Measurements from ENCODE around the gene SPATS2.

DNA sequence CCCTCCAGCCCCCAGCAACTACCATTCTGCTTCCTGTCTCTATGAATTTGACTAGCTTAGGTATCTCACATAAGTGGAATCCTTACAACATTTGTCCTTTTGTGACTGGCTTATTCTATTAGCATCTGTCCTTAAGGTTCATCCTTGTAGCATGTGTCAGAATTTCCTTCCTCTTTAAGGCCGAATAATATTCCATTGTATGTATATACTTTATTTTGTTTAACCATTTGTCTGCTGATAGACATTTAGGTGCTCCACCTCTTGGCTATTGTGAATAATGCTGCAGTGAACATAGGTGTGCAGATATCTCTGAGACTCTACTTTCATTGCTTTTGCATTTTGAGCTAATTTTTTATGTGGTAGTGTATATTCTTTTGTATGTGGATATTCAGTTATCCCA is 75.7 kb downstream of the SPATS2 start:
- TF ChIP-seq, protein P1, sequence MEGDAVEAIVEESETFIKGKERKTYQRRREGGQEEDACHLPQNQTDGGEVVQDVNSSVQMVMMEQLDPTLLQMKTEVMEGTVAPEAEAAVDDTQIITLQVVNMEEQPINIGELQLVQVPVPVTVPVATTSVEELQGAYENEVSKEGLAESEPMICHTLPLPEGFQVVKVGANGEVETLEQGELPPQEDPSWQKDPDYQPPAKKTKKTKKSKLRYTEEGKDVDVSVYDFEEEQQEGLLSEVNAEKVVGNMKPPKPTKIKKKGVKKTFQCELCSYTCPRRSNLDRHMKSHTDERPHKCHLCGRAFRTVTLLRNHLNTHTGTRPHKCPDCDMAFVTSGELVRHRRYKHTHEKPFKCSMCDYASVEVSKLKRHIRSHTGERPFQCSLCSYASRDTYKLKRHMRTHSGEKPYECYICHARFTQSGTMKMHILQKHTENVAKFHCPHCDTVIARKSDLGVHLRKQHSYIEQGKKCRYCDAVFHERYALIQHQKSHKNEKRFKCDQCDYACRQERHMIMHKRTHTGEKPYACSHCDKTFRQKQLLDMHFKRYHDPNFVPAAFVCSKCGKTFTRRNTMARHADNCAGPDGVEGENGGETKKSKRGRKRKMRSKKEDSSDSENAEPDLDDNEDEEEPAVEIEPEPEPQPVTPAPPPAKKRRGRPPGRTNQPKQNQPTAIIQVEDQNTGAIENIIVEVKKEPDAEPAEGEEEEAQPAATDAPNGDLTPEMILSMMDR (IDR thresholded peaks at IDR 0.05), result no peak
- TF ChIP-seq POLR2A (IDR thresholded peaks at IDR 0.05), result no peak
- no peak for TF ChIP-seq EP300 (IDR thresholded peaks at IDR 0.05)
- TF ChIP-seq POLR2AphosphoS5 (IDR thresholded peaks at IDR 0.05), result no peak

Data from gastroesophageal sphincter (tissue), 3 donors.